NCI-H1436 (cell line): ENCODE measurements around the gene FOSL2.

Experiments
- DNase-seq: peaks from one replicate; lab custom pipeline; 2025; lab: John Stamatoyannopoulos, UW

The FOSL2 gene

DNA sequence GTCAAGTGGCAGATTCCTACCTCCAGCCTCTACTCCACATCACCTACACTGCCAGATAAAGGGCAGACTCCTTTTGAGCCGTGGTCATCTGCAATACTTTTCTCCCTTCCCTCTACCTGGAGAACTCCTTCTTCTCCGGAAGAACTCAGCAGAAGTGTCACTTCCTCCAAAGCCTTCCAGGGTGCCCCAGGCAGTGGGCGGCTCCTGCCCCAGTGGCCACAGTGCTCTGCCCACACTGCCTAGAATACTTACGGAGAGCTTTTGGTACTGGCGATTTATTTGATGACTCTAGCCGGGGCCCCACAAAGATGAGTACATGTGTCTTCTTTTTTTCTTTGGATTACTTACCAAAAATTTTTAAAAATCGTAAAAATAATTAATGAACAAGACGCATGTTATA, 39.7 kb downstream of the FOSL2 start:
- no peak for DNase-seq

DNA sequence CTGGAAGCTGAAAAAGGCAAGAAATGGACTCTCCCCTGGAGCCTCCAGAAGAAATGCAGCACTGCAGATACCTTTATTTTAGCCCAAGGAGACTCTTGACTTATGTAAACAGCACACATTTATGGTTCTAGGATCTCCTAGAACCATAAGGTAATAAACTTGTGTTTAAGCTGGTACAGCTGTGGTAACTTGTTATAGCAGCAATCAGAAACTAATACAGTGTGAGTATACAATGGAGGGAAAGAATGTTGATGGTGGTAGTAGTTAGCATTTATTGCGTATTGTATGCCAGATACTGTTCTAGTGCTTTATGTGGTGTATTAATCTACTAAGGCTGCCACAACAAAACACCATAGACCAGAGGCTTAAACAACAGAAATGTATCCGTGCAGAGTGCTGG, 40.6 kb downstream of the FOSL2 start:
- DNase-seq: no peak

DNA sequence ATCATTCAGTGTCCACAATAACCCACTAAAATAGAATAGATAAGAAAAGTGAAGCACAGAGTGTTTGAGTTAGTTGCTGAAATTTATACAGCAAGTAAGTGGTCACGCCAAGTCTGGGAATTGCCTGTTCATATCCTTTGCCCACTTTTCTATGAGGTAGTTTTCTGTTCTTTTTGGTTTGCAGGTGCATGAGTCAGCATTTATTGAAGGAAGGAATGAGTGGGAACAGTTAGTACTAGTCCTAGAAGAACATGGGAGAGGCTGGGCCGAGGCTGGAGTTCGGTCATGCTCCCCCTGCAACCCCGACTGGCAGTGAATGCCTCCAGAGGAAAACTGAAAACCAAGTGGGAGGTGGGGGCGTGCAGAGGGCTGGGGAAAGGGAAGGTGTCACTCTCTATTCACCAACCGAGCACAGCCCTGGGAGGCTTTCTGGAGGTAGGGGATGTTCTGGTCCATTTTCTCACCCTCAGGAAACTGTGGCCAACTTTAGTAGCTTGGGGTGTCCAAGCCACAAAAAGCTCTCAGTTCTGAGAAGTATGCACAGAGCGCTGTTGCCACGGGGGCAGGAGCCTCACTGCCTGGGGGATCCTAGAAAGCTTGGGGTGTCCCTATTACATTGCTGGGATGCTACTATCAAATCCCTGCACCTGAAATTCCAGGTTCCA, 41.4 kb downstream of the FOSL2 start:
- no peak for DNase-seq

DNA sequence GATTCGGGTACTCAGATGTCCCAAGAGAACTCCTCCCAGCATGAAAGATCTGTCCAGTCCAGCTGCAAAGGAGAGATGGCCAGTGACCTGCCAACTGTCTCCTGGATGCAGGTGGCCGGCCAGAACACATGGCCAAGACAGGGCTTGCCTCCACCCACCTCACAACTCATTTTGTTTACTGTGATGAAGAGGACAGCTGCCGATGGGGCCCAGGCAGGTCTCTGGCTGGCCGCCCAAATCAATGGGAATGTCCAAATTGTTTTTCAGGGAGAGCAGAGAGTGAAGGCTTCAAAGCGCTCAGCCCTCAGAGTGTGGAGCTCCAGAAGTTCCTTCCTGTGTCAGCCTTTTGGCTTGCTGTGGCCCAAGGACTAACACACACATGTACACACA, 41.9 kb downstream of the FOSL2 start:
- no peak for DNase-seq

DNA sequence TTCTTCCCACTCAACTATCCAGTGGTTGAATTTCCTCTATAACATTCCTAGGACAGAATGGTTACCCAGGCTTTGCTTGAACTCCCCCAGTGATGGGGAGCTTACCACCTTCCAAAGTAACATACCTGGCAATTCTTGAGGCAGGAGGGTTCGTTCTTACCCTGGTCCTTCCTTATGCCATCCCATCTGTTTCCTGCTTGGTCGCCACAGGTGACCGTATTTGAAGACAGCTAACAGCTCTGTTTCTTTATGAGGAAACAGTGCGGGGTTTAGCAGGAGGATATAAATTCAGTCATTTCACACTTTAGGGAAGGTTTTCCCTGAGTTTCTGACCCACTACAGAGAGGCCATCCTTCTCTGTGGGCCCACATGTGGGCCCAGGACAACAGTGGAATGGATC, 42.6 kb downstream of the FOSL2 start:
- no peak for DNase-seq

DNA sequence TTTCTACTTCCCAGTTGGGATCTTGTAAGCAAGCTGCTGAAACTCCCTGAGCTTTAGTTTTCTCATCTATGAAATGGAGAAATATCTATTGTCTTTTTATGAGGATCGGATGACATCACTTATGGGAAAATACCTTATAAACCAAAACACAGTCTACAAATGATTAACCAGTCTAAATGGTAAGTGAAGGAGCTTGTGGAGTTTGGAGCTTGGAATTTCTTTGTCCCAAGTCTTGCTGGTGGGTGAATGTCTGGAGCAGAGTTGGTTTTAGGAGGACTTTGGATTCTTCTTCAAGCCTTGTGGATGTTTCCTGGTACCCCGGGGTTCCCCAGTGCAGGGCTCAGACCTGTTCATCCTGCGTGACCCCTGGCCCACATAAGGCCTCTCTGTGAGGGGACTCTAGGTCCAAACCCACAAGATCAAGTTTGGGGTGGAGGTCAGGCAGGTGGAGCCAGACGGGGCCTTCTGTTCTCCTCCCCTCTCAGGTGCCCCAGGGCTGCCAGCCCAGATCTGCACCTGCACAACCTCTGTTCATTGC, 43.2 kb downstream of the FOSL2 start:
- no peak for DNase-seq

DNA sequence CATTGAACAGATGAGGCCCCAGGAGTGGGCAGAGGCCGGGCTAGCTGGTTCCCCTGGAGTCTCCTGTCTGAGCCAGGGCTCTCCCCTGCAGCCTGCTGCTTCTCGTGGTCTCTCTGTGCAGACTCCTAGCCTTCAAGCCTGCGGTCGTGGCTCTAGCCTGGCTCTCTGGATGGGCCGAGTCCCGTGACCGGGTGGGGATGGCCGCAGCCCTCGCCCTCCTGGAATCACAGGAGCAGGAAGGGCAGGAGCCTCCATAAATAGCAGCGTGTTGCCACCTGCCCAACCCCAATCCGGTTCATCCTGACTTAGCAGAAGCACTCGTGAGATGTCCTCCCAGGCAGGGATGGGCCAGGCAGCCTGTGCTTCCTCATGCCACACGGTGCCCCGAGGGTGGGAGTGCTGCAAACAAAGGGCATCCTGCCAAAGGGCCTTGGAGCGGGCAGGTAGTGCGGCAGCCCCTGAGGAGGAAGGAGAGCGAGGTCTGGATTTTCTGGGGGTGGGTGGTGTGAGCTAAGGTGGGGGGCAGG, 43.9 kb downstream of the FOSL2 start:
- DNase-seq: no peak

DNA sequence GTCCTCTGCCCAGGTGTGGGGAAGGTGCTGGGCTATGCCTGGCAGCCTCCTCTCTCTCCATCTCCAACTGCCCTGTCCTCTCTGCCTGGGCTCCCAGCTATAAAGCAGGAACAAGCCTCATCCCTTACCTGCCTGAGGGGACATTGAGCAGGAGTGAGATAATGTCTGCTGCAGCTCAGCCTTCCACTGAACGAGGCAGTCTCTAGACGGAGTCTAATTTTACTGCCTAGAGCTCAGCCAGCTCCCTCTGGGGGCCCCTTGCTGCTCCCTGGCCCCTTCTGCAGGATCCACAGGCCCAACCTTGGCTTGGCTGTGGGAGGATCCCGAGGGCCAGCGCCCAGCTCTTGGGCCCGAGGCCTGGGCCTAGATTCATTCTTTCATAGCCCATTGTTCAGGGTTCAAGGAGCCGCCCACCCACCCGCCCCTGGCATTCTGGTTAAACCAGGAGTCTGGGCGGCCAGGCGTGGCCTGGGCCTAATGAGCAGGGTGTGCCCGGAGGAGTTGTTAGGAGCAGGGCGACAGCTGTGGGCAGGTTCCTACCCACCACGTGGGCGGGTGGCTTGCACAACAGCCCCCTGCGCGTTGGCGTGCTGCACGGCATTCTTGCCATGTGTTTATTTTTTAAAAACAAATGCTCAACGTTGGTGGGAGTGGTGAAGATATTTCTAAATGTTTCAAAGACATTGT, 44.6 kb downstream of the FOSL2 start:
- DNase-seq: no peak

DNA sequence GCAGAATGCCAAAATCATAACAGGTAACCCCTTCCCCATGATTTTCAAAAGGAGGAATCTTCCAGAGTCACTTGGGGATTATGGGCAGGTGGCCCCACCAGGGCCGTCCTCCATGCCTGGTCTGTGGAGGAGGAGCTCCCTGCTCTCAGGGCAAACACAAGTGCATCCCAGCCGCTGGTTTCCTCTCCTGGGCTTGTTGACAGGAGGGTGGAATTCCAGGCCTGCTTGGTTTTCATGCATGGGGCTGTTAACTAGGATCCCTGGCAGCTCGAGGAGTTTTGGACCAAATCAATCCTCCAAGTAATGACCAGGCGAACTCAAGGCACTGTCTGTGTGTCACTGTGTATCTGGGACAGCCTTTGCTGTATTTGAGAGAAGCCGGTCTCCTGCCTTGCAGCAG, 45.3 kb downstream of the FOSL2 start:
- DNase-seq: no peak

DNA sequence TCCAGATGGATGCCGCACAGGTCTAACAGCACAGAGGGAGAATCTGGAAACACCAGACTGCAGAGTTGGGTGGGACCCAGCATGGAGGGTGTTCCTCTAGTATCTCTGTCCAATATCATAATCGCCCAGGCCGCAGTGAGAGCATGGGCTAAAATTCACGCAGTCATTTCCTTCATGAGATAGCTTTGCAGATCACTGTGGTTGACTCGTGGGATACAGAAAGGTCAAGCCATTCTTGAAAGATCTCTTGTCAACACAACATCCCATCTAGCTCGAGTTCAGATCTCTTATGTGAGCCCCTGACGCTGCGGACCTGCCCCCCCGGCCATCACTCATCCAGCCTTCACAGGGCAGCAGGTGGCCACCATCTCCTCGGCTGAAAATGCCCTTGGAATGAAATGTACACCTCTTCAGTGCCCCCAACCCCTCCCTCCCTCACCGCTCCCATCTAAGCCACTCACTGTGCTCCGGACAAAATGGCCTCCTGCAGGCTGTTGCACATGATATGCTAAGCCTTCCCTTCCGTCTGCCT, 45.9 kb downstream of the FOSL2 start:
- no peak for DNase-seq

DNA sequence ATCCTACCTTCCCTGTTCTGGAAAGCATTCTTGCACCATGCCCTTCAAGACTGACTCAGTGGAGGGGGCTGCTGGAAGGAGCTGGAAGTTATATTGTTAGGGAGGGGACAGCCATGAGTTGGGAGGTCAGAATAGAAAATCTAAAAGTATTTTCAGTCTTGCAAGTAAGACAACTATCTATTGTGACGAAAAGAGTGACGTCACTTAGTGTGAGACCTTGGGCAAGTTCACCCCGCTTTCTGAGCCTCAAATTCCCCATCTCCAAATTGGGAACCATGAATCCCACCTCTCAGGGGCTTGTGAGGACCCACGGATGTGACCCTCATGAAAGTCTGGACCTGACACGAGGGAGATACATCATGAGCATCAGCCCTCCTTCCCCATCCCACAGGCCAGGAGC, 46.5 kb downstream of the FOSL2 start:
- no peak for DNase-seq

DNA sequence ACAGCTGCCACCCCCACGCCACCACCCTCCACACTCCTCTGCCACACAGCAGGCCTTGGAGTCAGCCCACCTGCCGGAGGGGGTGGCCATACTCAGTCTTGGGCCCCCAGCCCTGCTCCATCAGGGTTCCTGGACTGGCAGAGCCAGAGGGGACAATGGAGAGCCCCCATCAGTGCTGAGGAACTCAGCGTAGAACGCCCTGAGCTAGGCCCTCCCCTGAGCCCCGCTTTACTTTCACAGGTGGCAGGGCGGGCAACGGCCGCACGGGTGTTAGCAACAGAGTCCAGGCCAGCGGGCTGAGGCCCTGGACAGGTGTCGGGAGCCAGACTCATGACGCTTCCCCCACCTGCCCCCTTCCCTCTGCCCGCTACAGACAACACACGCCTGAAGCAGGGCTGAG, 47.1 kb downstream of the FOSL2 start:
- no peak for DNase-seq

DNA sequence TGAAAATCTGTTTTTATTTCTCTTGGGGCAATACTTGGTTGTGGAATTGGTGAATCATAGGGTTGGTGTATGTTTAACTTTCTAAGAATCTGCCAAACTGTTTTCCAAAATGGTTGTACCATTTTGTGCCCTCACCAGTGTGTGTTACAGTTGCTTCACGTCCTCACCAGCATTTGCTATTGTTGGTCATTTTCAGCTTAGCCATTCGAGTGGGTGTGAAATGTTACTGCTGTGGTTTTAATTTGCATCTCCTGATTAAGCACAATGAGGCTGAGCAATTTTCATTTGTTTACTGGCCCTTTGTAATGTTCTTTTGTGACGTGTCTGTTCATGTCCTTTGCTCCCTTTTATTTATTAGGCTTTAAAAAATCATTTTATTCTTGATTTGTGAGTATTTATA, 49.7 kb downstream of the FOSL2 start:
- no peak for DNase-seq

DNA sequence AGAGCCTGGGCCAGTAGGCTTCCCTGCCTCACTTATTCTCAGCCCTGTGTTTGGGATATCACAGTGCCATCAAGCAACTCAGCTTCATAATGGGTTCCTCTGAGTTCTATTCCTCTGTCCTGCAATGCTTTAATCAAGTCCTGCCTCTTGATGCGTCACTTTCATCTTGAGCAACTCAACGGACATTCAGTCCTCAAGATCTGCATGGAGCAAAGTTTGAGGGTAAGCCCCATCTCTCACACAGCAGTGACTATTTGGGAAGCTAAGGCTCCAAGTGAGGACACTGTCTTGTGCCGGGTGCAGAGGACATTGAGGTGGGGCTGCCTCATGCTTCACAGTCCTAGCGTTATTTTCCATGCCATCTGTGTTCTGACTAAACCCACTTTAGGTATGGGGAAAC, 52.3 kb downstream of the FOSL2 start:
- DNase-seq: no peak

DNA sequence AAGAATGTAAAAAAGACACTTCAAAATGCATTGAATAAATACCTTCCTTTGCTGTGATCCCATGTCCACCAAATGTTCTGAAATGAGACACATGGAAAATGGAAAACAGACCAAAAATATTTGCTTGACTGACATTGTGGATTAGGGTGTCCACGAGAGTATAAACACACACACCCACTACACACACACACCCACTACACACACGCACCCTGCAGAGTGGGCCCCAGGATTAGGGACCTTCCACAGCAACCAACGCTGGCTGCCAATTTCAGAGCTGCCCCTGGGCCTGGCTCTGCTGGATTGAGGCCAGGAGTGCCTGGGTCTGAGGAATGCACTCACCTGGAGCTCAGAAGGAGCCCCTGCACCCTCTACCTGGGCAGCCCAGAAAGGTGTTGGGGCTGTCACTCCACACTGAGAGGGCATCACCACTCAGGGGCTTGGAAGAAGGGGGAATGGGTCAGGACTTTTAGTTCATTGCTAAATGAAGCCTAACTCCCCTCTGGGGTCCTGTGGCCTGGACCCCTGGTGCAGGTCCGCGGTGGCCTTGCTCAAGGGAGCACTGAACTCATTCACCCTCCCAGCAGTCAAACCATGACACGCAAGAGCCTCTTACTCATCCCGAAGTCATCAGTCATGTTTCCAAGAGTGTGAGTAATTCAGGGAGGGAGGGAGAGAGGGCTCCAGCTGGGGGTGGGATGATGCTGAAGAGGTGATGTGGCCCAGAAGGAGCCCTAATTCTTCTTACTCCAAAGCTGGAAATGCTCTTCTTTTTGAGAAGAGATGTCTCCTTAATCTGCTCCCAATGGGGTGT, 53.0 kb downstream of the FOSL2 start:
- DNase-seq: no peak

DNA sequence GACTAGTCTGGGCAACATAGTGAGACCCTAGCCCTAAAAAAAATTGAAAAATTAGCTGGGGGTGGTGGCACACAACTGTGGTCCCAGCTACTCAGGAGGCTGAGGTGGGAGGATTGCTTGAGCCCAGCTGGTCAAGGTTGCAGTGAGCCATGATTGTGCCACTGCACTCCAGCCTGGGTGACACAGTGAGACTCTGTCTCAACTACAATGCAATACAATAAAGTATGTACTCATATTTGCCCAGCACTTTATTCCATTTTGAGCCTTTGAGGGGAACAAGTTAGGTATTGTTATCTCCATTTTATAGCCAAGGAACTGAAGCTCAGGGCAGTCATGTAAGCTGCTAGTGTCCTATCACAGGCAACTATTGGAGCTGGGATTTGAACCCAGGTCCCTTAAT, 53.9 kb downstream of the FOSL2 start:
- no peak for DNase-seq

DNA sequence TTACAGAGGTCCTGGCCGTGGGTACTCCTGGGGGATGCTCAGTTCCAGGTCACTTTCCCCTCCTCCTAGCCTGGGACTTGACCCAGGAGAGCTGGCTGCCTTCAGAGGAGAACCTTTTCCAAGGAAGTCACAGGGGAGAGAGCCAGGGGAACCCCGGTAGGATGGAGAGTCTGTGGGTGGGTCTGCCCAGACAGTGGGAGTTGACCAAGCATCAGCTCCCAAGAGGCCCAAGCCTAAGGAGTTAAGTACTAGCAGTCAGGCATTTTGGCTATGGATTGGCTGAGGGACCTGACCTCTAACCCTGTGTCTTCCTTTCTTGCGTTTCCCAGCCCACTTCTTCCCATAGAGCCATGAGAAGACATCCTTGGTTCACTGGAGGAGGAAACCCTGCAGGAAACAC, 54.4 kb downstream of the FOSL2 start:
- no peak for DNase-seq

DNA sequence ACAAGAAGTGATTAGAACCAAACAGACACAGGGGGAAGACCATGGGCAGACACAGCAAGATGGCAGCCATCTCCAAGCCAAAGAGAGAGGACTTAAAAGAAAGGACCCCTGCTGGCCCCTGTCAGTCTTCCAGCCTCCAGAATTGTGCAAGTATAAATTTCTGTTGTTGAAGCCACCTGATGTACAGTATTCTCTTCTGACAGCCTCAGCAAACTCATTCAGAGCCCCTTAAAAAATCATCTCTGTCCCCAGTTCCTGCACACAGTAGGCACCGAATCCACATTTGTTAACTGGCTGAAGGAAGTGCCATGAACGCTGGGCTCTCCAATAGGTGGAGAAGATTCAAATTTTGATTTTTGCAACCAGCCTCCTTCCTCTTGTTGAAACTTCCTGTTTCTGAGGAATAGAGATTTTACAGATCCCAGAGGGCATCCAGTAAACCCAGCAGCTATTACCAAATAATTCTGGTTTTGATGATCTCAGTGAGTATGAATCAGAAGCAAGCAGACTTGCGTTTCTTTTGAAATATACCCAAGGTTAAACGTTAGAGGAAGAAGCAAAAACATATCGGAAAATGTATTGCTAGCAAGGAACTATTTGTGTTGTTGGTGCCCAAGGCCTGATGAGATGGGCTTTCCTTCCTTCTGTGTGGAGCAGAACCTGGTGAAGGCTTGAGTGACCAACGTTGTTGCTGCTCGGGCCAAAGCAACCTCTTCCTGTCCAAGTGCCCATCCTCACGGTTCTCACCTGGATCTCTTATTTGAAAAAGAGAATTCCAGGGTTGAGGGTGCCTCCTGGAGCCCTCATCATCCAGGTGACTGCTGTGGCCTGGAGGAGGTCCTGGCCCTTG, 55.5 kb downstream of the FOSL2 start:
- DNase-seq: no peak

DNA sequence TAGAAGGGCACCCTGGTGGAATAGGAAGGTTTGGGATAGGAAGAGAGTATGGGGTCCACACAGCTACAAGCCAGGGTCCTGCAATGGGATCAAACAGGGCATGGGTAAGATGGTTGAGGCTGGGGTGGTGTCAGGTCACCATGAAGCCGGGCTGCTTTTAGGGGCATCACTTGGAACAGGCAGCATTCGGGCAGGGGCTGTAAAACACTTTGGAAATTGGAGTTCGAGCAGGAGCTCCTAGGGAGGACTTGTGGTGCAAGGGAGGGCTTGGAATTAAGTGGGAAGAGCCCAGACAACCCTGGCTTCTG, 56.1 kb downstream of the FOSL2 start:
- no peak for DNase-seq

DNA sequence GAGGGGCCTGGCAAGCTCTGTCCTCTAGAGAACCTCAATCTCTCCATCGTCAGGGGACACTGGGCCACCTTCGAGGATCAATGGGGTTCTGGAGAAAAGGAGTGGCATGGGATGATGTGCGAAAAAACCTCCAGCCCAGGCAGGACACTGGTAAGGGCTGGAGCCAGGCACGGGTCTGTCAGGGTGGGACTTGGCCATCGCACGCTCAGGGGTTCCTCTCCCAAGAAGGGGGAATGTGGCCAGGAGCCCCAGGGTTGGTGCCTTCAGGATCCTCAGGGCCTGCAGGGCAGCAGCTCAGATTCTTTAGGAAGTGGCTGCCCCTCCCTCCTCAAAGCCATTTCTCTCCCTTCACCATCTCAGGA, 56.4 kb downstream of the FOSL2 start:
- no peak for DNase-seq

DNA sequence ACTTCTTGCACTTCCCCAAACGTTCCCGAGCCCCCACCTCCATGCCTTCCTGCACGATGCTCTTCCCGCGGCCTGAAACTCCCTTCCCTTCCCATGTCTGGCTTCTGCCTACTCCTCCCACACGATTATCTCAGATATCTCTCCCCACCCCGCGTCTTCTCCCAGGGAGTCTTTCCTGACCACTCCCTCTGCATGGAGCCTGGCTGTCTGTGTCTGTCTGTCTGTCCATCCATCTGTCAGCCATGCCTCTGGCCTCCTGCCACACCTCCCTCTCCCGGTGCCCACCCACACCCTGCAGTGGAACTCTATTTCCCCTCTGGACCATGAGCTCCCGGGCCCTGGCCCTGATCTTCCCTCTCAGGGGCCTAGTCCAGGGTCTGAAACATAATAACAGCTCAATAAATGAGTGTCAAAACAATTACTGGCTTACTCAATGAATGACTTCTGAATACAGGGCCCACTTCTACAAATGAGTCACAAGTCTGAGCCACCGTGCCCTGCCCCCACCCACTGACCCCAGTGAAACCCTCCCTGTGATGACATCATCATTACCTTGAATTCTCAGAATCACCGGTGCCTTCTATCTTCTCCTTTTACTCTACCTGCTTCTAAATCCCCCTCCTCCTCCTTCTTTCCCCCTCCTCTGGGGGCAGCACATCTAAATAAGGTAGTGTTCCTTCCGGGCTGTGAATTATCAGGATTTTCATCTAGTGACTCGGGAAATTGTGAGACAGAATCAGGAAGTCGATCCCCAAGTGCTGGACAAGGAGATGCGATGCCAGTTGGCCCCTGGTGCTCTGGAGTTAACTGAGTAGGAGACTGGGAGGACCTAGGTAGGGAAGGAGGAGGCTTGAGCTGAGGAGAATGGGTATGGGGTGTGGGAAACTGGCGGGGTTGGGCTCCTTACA, 57.1 kb downstream of the FOSL2 start:
- no peak for DNase-seq
